Measurements from ENCODE around the gene RABEP1.
"Not testable (repeated sequence)": the region's sequence is repeated elsewhere in the genome, so short reads cannot be mapped to it uniquely, and the experiment has no call there.

The RABEP1 gene, protein sequence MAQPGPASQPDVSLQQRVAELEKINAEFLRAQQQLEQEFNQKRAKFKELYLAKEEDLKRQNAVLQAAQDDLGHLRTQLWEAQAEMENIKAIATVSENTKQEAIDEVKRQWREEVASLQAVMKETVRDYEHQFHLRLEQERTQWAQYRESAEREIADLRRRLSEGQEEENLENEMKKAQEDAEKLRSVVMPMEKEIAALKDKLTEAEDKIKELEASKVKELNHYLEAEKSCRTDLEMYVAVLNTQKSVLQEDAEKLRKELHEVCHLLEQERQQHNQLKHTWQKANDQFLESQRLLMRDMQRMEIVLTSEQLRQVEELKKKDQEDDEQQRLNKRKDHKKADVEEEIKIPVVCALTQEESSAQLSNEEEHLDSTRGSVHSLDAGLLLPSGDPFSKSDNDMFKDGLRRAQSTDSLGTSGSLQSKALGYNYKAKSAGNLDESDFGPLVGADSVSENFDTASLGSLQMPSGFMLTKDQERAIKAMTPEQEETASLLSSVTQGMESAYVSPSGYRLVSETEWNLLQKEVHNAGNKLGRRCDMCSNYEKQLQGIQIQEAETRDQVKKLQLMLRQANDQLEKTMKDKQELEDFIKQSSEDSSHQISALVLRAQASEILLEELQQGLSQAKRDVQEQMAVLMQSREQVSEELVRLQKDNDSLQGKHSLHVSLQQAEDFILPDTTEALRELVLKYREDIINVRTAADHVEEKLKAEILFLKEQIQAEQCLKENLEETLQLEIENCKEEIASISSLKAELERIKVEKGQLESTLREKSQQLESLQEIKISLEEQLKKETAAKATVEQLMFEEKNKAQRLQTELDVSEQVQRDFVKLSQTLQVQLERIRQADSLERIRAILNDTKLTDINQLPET

DNA sequence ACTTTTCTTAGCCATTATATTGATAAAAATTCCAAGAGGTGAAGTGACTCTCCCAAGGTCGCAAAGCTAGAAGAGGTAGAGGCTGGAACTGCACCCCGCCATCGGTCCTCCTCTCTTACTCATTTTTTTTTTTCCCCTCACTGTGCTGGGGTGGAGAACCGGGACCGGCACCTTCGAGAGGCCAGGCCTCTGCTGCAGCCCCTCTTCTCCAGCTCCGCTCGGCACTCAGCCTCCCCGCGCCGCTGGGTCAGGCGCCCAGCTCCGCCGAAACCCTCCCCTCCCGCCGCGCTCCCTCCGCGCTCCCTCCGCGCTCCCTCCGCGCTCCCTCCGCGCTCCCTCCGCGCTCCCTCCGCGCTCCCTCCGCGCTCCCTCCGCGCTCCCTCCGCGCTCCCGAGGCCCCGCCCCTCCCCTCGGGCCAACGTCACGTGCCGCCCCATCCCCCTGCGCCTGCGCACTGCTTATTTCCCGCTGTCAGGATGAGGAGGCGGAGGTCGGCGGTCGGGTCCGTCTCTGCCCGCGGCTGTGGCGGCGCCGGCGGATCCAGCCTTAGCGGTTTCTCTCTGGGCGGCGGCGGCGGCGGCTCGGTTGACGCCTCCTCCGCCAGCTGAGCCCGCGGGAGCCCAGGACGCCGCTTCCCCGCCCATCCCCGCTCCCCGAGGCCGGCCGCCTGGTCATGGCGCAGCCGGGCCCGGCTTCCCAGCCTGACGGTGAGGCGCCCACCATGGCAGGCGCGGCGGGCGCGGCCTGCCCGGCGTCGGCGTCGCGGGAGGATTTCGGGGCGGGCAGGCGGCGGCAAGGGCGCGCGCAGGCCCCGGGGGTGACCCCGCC lies at the start of gene RABEP1:
Gene RABEP1, plus strand, starts transcription at position 471 of the 828 bp plus-strand sequence. Its CDS starts 203 bp downstream, at position 674.
- peak; percentile 94 for DNase-seq

DNA sequence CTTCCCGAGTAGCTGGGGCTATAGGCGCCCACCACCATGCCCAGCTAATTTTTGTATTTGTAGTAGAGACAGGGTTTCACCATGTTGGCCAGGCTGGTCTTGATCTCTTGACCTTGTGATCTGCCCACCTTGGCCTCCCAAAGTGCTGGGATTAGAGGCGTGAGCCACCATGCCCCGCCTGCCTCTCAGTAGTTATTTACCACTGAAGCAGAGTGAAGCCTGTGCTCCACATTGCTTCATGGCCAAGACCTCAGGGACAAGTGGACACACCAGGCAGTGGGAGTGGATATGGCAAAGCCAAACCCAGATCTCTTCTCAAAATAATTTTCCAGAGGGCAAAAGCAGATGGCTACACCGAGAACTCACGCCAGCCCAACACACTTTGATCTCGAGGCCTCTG lies 48.6 kb upstream of the RABEP1 start:
- not testable (repeated sequence) for DNase-seq

DNA sequence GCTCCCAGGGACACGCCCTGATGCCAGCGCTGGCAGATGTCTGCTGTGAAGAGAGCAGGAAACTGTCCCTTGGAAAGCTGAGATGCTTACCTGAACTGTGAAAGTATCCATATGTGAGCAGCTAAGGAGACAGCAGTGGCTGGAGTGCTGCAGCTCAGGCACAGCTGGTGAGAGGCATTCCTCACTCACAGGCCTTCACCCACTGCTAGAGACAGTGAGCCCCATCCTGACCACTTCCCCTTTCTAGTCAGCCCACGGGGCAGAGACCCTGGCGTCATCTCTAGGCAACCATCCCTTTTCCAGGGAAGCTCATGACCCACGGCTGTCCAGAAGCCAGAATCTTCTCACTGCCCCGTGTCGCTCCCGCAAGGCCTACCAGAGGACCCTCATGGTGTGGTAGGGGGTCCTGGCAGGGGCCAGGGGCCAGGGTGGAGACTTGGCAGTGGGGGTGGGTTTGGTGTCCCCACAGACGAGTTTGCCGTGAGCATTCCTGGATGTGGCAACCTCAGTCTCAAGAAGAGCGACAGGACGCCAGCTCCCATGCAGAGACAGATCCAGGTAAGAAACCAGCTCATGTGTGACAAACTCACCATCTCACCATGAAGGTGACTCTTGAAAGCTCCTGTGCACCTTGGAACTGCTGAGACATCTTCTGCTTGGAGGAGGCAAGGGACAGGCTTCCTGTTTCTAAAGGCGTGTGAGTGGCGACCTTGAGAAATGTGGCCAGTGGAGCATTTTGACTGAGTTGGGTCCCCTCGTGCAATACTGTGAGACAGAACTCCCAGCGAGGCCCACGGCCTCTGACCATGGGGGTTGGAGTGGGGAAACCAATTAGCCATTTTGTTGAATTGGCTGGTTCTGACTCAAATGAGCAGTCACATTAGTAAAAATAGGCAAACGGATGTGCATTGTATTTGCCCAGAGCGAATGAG lies 47.2 kb upstream of the RABEP1 start, which contains the start of gene SCIMP:
Gene SCIMP, minus strand, starts transcription at position 216 of the 932 bp plus-strand sequence. Its CDS starts 105 bp downstream, at position 111.
- no peak for DNase-seq

DNA sequence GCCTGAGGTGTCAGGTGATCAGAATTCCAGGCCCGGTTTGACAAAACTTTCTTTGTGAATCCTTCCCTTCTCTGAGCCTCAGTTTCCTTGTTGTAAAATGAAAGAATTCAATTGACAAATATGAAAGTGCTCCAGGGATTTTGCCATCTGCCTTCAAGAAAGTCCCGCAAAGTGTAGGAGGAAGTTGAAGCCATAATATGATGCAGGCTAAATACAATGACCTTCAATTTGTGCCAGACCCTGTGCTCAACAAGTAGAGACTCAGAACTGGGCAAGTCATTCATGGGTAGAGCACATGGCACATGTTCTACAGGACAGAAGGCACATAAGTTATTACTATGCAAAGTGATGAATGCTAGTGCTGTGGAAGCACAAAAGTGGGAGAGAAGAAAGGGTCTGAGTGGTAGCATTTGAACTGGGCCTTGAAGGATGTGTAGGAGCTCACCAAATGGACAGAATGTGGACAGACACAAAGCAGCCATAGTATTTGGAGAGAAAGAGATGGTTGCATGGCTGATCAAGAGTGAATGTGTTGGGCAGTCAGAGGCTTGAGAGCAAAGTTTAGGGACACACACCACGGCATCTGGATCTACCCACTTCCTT lies 45.0 kb upstream of the RABEP1 start:
- DNase-seq: no peak

DNA sequence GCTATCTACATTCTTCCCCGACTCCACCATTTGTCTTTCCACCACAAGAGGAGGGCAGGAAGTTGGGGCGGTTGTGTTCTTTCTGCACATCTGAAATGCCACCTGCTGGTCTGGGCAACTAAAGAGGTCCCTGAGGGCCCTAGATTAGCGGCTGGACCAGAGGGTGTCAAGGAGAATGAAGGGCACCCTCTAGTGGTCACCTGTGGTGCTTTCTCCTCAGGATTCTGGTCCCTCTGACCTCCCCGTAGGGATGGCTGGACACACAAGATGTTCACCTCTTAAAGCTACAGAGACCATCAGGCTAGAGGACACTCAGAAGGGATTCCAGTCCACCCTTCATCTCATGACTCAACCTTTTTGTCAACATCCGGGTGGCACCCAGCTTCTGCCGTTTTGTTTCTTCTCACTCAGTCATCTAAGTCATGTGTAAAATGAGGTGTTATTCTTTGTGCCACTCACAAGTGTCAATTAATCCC lies 44.5 kb upstream of the RABEP1 start:
- peak; percentile 44 for DNase-seq

DNA sequence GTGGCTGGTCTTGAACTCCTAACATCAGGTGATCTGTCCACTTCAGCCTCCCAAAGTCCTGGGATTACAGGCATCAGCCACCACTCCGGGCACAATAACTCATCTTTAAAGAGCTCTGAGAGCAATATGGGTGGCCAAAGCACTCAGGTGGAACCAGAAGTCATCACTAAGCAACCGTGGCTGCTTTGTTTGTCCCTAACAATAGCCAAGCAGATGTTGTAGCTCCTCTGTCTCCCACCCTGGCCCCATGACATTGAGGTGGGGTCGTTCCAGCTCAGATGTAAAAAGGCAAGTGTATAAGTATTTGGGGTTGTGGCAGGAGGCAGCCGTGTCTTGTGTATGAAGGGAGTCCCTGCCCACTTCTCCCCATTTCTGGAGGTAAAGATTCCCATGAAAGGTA lies 43.8 kb upstream of the RABEP1 start:
- no peak for DNase-seq

DNA sequence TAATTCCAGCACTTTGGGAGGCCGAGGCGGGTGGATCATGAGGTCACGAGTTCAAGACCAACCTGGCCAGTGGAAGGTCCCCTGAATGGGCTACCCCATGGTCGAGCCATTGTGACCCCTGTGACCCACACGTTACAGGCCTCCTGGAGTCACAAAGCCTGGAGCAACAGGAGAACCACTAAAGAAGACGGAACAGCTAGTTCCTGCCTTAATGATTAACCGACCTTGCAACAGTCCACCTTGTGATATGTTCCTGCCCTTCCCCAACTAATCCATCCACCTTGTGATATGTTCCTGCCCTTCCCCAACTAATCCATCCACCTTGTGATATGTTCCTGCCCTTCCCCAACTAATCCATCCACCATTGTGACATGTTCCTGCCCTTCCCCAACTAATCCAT lies 42.3 kb upstream of the RABEP1 start:
- not testable (repeated sequence) for DNase-seq

DNA sequence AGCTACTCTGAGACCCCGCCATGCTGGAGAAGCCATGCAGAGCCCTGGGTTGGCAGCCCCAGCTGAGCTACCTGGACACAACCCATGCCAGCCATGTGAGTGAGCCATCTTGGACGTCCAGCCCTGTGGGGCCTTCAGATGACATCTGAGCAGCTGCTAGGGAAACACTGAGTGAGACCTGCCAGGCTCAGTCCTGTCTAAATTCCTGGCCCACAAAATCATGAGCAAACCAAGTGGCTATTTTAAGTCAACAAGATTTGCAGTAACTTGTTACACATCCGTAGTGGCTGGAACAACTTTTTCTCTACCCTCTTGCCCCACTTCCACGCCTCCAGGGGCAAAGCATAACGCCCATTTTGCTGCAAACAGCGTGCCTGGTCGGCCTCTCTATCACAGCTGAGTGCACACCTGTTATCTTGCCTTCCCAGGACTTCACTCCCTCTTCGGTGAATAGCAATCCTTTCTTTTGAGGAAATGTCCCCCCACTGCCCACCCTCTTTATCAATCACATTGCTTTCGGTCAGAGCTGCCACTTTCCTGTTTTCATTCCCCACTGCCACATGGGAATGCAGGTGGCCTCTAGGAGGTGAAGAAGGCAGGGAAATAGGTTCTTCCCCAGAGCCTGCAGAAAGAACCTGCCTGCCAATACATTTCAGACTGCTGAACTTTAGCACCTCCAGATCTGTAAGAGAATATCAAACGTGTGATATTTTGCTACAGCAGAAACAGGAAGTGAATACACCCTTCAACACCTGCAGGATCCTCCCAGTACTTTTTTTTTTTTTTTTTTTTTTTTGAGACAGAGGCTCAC lies 40.0 kb upstream of the RABEP1 start:
- DNase-seq: no peak

DNA sequence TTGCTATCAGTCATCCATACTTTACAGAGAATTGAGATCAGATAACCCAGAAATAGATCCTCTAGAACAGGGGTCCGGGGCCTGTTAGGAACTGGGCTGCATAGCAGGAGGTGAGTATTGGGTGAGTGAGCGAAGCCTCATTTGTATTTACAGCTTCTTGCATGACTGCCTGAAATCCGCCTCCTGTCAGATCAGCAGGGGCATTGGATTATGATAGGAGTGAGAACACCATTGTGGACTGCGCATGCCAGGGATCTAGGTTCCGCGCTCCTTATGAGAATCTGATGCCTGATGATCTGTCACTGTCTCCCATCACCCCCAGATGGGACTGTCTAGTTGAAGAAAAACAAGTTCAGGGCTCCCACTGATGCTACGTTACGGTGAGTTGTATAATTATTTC lies 34.5 kb upstream of the RABEP1 start:
- no peak for DNase-seq

DNA sequence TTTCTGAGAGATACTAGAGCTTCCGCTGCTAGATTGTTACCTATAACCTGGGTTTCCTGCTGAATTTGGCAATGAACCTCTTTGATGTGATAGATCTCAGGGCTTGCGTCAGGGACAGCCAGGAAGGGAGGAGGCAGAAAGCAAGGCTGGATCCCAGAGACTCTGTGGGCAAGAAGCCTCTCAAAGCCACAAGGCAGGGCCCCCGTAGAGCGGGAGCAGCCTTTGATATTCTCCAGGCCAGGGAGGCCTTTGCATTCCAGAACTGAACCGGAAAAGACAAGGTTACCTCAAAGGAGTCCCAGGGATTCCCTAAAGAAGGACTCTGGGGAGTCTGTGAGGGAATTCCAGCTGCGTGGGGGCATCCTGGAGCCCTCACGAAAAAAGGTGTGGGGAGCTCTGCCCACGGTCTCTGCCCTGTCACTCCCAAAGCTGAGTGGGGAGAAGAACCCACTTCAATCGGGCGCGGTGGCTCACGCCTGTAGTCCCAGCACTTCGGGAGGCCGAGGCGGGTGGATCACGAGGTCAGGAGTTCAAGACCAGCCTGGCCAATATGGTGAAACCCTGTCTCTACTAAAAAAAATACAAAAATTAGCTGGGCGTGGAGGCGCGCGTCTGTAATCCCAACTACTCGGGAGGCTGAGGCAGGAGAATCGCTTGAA lies 33.1 kb upstream of the RABEP1 start:
- no peak for DNase-seq

DNA sequence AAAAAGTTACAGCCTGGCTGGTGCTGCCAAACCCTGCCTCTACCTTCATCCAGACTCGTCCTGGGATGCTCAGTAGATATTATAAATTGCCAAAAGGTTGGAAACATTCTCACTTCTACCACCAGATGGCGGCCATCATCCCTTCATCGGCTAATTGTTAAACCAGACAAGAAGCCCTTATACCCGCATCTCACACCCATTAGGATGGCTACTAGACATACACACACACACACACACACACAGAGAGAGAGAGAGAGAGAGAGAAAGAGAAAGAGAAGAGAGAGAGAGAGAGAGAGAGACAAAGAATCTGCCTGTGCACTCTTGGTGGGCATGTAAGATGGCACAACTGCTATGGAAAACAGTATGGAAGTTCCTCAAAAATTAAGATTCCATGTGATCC lies 32.5 kb upstream of the RABEP1 start:
- DNase-seq: peak; percentile 66

DNA sequence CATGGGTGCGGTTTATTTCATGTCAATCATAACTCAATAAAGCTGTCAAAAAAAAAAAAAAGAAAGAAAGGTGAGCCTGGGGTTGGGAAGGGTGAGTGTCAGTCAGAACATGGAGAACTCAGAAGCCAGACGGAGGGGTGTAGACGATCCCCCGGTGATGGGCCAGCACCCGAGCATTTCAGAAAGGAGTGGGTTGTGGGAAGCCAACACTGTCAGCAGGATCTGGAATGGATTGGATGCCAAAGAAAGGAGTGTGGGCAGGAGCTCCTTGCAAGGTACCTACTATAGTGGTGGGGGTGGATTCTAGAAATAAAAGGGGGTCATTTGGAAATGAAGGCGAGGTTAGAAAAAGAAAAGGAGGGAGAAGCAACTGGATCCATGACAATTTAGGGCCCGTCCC lies 27.7 kb upstream of the RABEP1 start:
- DNase-seq: no peak

DNA sequence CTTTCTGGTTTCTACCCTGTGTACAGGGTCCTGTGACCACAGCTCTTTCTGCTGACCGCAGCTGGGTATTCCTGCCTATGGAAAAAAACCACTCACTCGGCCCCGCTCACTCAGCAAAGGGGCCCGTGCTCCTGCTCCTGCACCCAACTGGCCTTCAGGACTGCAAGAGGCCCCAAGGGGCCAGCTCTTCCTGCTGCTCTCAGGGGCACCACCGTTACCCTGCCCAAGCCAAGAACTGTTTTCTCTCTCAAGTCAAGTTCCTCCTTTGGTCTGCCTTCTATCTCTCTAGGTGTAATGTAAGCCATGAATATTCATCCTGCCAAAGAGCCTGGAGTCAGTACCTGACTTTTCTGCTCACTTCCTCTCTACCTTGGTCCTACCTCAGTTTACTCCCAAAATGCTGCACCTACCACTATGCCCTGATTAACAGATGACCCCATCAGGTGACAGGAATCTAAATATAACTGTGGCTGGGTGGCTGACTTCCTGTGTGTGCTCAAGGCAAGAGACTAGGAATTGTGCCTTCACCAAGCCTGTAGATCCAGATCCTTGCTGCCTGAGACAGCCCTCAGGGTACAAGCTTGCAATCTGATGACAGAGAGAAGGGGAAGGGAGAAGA lies 27.1 kb upstream of the RABEP1 start:
- DNase-seq: no peak

DNA sequence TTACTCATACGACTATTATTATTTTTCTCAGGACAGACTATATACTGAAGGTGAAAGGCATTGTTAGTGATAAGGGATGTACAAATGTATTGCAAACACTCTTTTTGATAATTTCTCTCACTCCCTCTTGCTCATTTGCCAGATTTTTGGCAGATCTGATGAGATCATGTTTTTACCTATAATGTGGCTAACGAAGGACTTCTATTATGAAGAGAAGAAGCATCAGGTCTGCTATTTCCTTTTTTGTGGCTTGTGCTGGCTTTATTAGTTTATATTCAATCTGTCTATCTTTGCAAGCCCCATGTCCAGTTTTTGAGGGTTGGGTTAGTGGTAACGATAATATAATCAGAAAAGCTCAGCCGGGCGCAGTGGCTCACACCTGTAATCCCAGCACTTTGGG lies 25.0 kb upstream of the RABEP1 start:
- DNase-seq: no peak

DNA sequence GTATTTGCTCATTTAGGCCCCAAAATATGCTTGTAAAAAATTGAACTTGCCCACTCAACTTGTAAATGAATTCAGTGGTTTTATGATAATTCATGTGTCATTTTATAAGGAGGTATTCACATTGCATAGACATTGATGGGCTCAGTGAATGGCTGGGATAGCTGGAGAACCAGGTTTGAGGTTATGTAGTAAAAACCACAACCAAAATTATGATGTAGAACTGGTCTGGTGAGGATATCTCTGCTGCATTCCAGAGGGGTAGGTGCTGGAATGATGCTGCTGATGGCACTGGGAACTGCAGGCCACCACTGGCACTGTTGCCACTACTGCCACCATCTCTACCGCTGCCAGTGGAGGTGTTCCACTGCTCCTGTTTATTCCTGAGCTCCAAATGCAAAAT lies 21.5 kb upstream of the RABEP1 start:
- DNase-seq: no peak

DNA sequence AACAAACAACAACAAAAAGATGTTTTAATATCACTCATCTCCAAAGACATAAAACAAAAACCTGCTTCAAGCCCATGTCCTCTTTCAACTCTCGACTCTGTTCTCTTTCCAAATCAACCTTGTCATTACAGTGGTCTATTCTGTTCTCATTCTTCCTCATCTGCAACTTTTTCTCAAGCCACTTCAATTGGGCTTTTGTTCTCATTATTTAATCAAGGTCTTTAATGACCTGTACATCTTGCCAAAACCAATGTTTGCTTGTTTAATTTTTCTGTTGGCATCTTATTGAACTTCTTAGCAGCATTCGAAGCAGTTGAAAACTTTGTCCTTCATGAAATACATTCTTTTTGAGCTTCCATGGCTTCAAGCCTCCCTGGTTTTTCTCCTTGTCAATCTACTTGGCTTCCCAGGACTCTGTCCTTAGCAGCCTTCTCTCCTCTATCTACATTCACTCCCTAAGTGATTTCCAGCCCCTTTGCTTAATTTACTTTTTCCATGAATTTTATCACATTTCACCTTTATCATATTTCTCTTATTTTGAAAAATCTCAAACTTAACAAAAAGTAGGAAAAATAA lies 19.6 kb upstream of the RABEP1 start:
- DNase-seq: no peak

DNA sequence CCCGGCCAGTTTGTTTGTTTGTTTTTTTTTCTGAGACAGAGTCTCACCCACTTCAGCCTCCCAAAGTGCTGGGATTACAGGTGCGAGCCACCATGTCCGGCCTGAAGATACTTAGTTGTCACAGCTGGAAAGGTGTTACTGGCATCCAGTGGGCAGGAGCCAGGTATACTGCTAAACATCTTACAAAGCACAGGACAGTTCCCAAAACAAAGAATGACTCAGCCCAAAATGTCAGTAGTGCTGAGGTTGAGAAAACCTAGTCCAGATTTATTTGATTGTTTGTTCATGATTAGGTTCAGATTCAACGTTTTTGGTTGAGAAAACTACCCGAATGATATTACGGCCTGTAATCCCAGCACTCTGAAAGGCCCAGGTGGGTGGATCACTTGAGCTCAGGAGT lies 18.6 kb upstream of the RABEP1 start:
- DNase-seq: no peak

DNA sequence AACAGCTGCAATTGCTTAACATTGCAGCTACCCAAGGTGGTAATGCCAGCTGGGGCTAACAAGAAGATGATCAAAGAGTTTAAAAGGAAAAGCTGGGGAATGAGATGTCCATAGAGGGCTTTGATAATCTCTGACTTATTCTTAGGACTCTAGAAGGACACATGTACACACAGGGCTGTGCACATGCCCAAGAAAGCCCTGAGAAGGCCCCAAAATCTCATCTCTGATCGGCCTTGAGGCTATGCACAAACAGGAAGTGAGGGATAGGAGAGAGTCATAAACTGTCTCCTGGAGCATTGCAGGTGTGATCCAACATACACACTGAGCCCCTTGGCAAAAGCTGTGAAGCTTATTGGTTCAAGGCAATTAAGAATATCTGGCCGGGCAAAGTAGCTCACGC lies 17.2 kb upstream of the RABEP1 start:
- no peak for DNase-seq

All from stimulated activated CD4-positive, alpha-beta T cell treated with anti-CD3 and anti-CD28 coated beads, Interleukin-1b, Interleukin-23, amount 100 ng/mL, for 48 hours (primary cell).